HepG2 (cell line): ENCODE results near the gene SLC43A3. TPM values are rescaled to one million over a fixed set of nuclear protein-coding genes. Genes with fewer than 3 reads are reported as not detected.
A peak's percentile ranks its signal among the peaks of the same experiment; 100 is the strongest.

Experiments
- ARHGAP35 ChIP-seq: sonication (generic); formaldehyde crosslinking; IDR thresholded peaks from 2 replicates; pipeline ENCODE4 v1.9.0; 2022; ENCODE audit warnings: mild to moderate bottlenecking, inconsistent platforms, moderate library complexity, missing genetic modification reagents, borderline replicate concordance
- ATF7-NPFF ChIP-seq: sonication (generic); formaldehyde crosslinking; IDR thresholded peaks from 2 replicates; pipeline ENCODE4 v1.8.1; 2023; ENCODE audit warnings: mild to moderate bottlenecking, low read depth, missing genetic modification reagents, moderate library complexity
- ATM ChIP-seq: fragments of 450-650 bp; IDR thresholded peaks from 2 replicates; pipeline ENCODE4 v1.7.1; 2017; ENCODE audit warnings: mild to moderate bottlenecking, borderline replicate concordance
- ELF1 ChIP-seq: sonication (generic); formaldehyde crosslinking; IDR thresholded peaks from 2 replicates; pipeline ENCODE4 v1.4.0; 2020; ENCODE audit warnings: missing genetic modification reagents
- FOXJ3 ChIP-seq: sonication (generic); formaldehyde crosslinking; IDR thresholded peaks from 2 replicates; pipeline ENCODE4 v1.4.0; 2020; ENCODE audit warnings: missing genetic modification reagents, mild to moderate bottlenecking, borderline replicate concordance
- KAT7 ChIP-seq: IDR thresholded peaks from 2 replicates; pipeline ENCODE4 v1.6.1; 2018; ENCODE audit warnings: borderline replicate concordance, missing compliant biosample characterization
- KDM1A ChIP-seq: IDR thresholded peaks from 2 replicates; pipeline ENCODE4 v1.6.1; 2016; ENCODE audit warnings: missing compliant biosample characterization
- YY1 ChIP-seq: IDR thresholded peaks from 2 replicates; pipeline ENCODE4 v1.6.1; 2011; ENCODE audit warnings: low read length, low read depth, moderate library complexity, mild to moderate bottlenecking; ENCODE audit not compliant: insufficient read depth, insufficient replicate concordance
- ZNF629 ChIP-seq: sonication (generic); formaldehyde crosslinking; conservative IDR thresholded peaks from 2 replicates; pipeline ENCODE4 v1.5.0; 2020; ENCODE audit warnings: missing genetic modification reagents
- ZSCAN25 ChIP-seq: sonication (generic); formaldehyde crosslinking; IDR thresholded peaks from 2 replicates; pipeline ENCODE4 v1.8.0; 2022; ENCODE audit warnings: mild to moderate bottlenecking, missing genetic modification reagents
- polyA plus RNA-seq, 8 experiments: library from polyadenylated mRNA; depleted of rRNA in 3 of 8; stranded (reverse) in 7 of 8; unstranded in 1 of 8; fragments of >200 nt; fragmentation: Illumina TruSeq in 4 of 8; extraction: Trizol in 4 of 8; gene quantifications; 2 replicates each; pipeline versions ENCODE4 v1.2.1 to v1.2.3, GENCODE V29; 2011 to 2016; ENCODE audit warnings: low read depth in 4 of 8, missing spikeins in 1 of 8, mixed read lengths in 1 of 8; ENCODE audit not compliant: insufficient read depth in 1 of 8
- total RNA-seq, 5 experiments: library from RNA; depleted of rRNA; stranded (reverse); fragments of >200 nt; fragmentation: Illumina TruSeq; extraction: Trizol; gene quantifications; 2 replicates each; pipeline ENCODE4 v1.2.3, GENCODE V29; 2016; ENCODE audit warnings: low read depth in 1 of 5
- TF ChIP-seq, protein P1 (sequence below): sonication (generic); formaldehyde crosslinking; conservative IDR thresholded peaks from 2 replicates; pipeline ENCODE4 v1.4.0; 2020; ENCODE audit warnings: mild to moderate bottlenecking, missing genetic modification reagents, moderate library complexity
- TF ChIP-seq, protein P2 (sequence below): sonication (generic); formaldehyde crosslinking; IDR thresholded peaks from 2 replicates; pipeline ENCODE4 v1.8.1; 2023; ENCODE audit warnings: mild to moderate bottlenecking, missing genetic modification reagents
- TF ChIP-seq, protein P3 (sequence below): IDR thresholded peaks from 2 replicates; pipeline ENCODE4 v1.6.1; 2016; ENCODE audit warnings: missing biosample characterization, missing genetic modification reagents, low read depth
- TF ChIP-seq, protein P4 (sequence below): sonication (generic); formaldehyde crosslinking; IDR thresholded peaks from one replicate; pipeline ENCODE4 v1.5.1; 2020; ENCODE audit warnings: mild to moderate bottlenecking, missing genetic modification reagents; ENCODE audit errors: not compliant biosample characterization

SLC43A3 gene
- total and polyA plus RNA-seq, 2 of the 13 experiments (the other 11 are each of a cell fraction or from before 2014, with no cell fraction given), result 2.6 TPM; not detected in 1

DNA sequence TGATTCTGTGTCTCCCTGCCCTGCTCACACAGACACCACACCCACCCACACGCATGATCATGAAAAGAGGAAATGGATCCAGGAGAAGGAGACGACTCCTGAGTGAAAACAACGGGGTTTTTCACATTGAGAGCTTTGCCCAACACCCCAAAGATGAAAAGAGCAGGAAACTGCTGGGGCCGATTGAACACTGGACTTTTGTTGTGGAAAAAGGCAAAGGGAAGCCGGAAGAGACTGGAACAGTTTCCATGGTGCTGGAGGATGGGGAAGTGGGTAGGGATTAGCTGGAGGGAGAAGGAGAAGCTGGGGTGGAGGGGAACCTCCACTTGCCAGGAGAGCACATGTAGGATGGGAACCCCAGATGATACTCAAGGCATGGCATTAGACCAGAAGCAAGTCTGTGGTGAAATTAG is 5.2 kb upstream of the SLC43A3 start (continued):
- no peak for TF ChIP-seq ATM
- TF ChIP-seq ZSCAN25 (CRISPR knock-in tag), result no peak
- no peak for TF ChIP-seq ARHGAP35 (CRISPR knock-in tag)
- TF ChIP-seq, protein P1, sequence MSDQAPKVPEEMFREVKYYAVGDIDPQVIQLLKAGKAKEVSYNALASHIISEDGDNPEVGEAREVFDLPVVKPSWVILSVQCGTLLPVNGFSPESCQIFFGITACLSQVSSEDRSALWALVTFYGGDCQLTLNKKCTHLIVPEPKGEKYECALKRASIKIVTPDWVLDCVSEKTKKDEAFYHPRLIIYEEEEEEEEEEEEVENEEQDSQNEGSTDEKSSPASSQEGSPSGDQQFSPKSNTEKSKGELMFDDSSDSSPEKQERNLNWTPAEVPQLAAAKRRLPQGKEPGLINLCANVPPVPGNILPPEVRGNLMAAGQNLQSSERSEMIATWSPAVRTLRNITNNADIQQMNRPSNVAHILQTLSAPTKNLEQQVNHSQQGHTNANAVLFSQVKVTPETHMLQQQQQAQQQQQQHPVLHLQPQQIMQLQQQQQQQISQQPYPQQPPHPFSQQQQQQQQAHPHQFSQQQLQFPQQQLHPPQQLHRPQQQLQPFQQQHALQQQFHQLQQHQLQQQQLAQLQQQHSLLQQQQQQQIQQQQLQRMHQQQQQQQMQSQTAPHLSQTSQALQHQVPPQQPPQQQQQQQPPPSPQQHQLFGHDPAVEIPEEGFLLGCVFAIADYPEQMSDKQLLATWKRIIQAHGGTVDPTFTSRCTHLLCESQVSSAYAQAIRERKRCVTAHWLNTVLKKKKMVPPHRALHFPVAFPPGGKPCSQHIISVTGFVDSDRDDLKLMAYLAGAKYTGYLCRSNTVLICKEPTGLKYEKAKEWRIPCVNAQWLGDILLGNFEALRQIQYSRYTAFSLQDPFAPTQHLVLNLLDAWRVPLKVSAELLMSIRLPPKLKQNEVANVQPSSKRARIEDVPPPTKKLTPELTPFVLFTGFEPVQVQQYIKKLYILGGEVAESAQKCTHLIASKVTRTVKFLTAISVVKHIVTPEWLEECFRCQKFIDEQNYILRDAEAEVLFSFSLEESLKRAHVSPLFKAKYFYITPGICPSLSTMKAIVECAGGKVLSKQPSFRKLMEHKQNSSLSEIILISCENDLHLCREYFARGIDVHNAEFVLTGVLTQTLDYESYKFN (CRISPR knock-in tag), result peak; percentile 40; the same call in 1 of the 2 replicates
- no peak for TF ChIP-seq KDM1A (CRISPR knock-in tag)
- no peak for TF ChIP-seq KAT7 (CRISPR knock-in tag)
- TF ChIP-seq YY1, result no peak
- TF ChIP-seq ATF7-NPFF (CRISPR knock-in tag), result no peak
- TF ChIP-seq, protein P2, sequence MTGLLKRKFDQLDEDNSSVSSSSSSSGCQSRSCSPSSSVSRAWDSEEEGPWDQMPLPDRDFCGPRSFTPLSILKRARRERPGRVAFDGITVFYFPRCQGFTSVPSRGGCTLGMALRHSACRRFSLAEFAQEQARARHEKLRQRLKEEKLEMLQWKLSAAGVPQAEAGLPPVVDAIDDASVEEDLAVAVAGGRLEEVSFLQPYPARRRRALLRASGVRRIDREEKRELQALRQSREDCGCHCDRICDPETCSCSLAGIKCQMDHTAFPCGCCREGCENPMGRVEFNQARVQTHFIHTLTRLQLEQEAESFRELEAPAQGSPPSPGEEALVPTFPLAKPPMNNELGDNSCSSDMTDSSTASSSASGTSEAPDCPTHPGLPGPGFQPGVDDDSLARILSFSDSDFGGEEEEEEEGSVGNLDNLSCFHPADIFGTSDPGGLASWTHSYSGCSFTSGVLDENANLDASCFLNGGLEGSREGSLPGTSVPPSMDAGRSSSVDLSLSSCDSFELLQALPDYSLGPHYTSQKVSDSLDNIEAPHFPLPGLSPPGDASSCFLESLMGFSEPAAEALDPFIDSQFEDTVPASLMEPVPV (CRISPR knock-in tag), result no peak
- no peak for TF ChIP-seq FOXJ3
- TF ChIP-seq ELF1 (CRISPR knock-in tag), result peak; percentile 45
- TF ChIP-seq, protein P3, sequence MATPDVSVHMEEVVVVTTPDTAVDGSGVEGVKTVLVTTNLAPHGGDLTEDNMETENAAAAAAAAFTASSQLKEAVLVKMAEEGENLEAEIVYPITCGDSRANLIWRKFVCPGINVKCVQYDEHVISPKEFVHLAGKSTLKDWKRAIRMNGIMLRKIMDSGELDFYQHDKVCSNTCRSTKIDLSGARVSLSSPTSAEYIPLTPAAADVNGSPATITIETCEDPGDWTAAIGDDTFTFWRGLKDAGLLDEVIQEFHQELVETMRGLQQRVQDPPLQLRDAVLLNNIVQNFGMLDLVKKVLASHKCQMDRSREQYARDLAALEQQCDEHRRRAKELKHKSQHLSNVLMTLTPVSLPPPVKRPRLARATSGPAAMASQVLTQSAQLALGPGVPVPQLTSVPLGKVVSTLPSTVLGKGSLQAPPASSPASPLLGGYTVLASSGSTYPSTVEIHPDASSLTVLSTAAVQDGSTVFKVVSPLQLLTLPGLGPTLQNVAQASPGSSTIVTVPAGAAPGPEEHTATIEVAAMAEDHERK (CRISPR knock-in tag), result no peak
- TF ChIP-seq, protein P4, sequence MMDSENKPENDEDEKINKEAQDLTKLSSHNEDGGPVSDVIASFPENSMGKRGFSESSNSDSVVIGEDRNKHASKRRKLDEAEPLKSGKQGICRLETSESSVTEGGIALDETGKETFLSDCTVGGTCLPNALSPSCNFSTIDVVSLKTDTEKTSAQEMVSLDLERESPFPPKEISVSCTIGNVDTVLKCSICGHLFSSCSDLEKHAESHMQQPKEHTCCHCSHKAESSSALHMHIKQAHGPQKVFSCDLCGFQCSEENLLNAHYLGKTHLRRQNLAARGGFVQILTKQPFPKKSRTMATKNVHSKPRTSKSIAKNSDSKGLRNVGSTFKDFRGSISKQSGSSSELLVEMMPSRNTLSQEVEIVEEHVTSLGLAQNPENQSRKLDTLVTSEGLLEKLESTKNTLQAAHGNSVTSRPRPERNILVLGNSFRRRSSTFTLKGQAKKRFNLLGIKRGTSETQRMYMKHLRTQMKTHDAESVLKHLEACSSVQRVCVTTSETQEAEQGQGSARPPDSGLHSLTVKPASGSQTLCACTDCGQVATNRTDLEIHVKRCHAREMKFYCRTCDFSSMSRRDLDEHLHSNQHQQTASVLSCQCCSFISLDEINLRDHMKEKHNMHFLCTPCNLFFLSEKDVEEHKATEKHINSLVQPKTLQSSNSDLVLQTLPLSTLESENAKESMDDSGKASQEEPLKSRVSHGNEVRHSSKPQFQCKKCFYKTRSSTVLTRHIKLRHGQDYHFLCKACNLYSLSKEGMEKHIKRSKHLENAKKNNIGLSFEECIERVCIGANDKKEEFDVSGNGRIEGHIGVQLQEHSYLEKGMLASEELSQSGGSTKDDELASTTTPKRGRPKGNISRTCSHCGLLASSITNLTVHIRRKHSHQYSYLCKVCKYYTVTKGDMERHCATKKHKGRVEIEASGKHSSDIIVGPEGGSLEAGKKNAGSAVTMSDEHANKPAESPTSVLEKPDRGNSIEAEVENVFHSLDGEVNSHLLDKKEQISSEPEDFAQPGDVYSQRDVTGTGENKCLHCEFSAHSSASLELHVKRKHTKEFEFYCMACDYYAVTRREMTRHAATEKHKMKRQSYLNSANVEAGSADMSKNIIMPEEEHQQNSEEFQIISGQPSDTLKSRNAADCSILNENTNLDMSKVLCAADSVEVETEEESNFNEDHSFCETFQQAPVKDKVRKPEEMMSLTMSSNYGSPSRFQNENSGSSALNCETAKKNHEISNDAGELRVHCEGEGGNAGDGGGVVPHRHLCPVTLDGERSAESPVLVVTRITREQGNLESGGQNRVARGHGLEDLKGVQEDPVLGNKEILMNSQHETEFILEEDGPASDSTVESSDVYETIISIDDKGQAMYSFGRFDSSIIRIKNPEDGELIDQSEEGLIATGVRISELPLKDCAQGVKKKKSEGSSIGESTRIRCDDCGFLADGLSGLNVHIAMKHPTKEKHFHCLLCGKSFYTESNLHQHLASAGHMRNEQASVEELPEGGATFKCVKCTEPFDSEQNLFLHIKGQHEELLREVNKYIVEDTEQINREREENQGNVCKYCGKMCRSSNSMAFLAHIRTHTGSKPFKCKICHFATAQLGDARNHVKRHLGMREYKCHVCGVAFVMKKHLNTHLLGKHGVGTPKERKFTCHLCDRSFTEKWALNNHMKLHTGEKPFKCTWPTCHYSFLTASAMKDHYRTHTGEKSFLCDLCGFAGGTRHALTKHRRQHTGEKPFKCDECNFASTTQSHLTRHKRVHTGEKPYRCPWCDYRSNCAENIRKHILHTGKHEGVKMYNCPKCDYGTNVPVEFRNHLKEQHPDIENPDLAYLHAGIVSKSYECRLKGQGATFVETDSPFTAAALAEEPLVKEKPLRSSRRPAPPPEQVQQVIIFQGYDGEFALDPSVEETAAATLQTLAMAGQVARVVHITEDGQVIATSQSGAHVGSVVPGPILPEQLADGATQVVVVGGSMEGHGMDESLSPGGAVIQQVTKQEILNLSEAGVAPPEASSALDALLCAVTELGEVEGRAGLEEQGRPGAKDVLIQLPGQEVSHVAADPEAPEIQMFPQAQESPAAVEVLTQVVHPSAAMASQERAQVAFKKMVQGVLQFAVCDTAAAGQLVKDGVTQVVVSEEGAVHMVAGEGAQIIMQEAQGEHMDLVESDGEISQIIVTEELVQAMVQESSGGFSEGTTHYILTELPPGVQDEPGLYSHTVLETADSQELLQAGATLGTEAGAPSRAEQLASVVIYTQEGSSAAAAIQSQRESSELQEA (CRISPR knock-in tag), result no peak
- no peak for TF ChIP-seq ZNF629 (CRISPR knock-in tag)
